ENCODE results near the gene MYO1E. TPM values are rescaled to one million over a fixed set of nuclear protein-coding genes. Genes with fewer than 3 reads are reported as not detected.

Gene MYO1E
- total RNA-seq, 2 experiments from 2014 or later, result 51.9 to 57.5 TPM

GRCh38 chr15:59250249-59250648 lies 122.4 kb downstream of the MYO1E start:
- CTCF ChIA-PET, result no interaction called here
- POLR2A ChIA-PET, result no interaction called here

GRCh38 chr15:59249816-59250215 lies 122.9 kb downstream of the MYO1E start:
- POLR2A ChIA-PET, result no interaction called here

GRCh38 chr15:59247364-59247763 lies 125.3 kb downstream of the MYO1E start:
- ChIA-PET CTCF (interaction anchor here (0.8 to 1.7 kb wide), 7 partner anchors 10 to 281 kb away, joined by 3 to 6 read pairs (median 3); no protein-coding TSS in a partner anchor), POLR2A (no interaction called here)

More at GRCh38 chr15:59249816-59250215, 122.9 kb downstream of the MYO1E start:
- CTCF ChIA-PET, result no interaction called here

GRCh38 chr15:59245559-59245958 lies 127.1 kb downstream of the MYO1E start:
- ChIA-PET CTCF (interaction anchor here (1.9 kb wide), 1 partner anchor 167 kb away, joined by 6 read pairs; no protein-coding TSS in a partner anchor), POLR2A (no interaction called here)

- POLR2A ChIA-PET, result no interaction called here
Observed at GRCh38 chr15:59244337-59244736, 128.3 kb downstream of the MYO1E start.

GRCh38 chr15:59243622-59244021 lies 129.0 kb downstream of the MYO1E start:
- POLR2A ChIA-PET, result no interaction called here
- CTCF ChIA-PET, result no interaction called here

More at GRCh38 chr15:59244337-59244736, 128.3 kb downstream of the MYO1E start:
- CTCF ChIA-PET, result no interaction called here

GRCh38 chr15:59242649-59243048 lies 130.0 kb downstream of the MYO1E start:
- CTCF ChIA-PET, result no interaction called here
- POLR2A ChIA-PET, result no interaction called here

GRCh38 chr15:59240036-59240435 lies 132.6 kb downstream of the MYO1E start:
- CTCF ChIA-PET, result no interaction called here
- POLR2A ChIA-PET, result no interaction called here

- ChIA-PET CTCF (interaction anchor here (1.0 kb wide), 1 partner anchor 9 kb away, joined by 3 read pairs; no protein-coding TSS in a partner anchor), POLR2A (no interaction called here)
Observed at GRCh38 chr15:59237924-59238331, 134.7 kb downstream of the MYO1E start.

GRCh38 chr15:59237119-59237855 lies 135.4 kb downstream of the MYO1E start:
- CTCF ChIA-PET, result interaction anchor here (1.0 kb wide), 1 partner anchor 10 kb away, joined by 3 read pairs; no protein-coding TSS in a partner anchor
- POLR2A ChIA-PET, result no interaction called here

- ChIA-PET POLR2A (no interaction called here), CTCF (interaction anchor here (0.7 kb wide), 1 partner anchor 35 kb away, joined by 3 read pairs; no protein-coding TSS in a partner anchor)
Observed at GRCh38 chr15:59236394-59236793, 136.3 kb downstream of the MYO1E start.

- ChIA-PET CTCF (no interaction called here), POLR2A (no interaction called here)
Observed at GRCh38 chr15:59232476-59232875, 140.2 kb downstream of the MYO1E start.

- ChIA-PET POLR2A (no interaction called here), CTCF (no interaction called here)
Observed at GRCh38 chr15:59230531-59231055, 142.1 kb downstream of the MYO1E start.

GRCh38 chr15:59229453-59229852 lies 143.2 kb downstream of the MYO1E start:
- ChIA-PET POLR2A (no interaction called here), CTCF (no interaction called here)

GRCh38 chr15:59229015-59229414 lies 143.7 kb downstream of the MYO1E start:
- ChIA-PET POLR2A (no interaction called here), CTCF (no interaction called here)

- CTCF ChIA-PET, result no interaction called here
- POLR2A ChIA-PET, result no interaction called here
Observed at GRCh38 chr15:59227021-59227420, 145.7 kb downstream of the MYO1E start.

GRCh38 chr15:59224474-59224873 lies 148.2 kb downstream of the MYO1E start:
- CTCF ChIA-PET, result no interaction called here
- POLR2A ChIA-PET, result no interaction called here

GRCh38 chr15:59223736-59224135 lies 148.9 kb downstream of the MYO1E start:
- ChIA-PET POLR2A (no interaction called here), CTCF (no interaction called here)

GRCh38 chr15:59222906-59223550 lies 149.6 kb downstream of the MYO1E start:
- ChIA-PET POLR2A (no interaction called here), CTCF (no interaction called here)

- CTCF ChIA-PET, result no interaction called here
- POLR2A ChIA-PET, result no interaction called here
Observed at GRCh38 chr15:59221511-59222505, 150.9 kb downstream of the MYO1E start.

Data from activated CD8-positive, alpha-beta memory T cell treated with anti-CD3 and anti-CD28 coated beads for 36 hours (primary cell).